Keratinocyte (primary cell): ENCODE measurements around the gene SLC17A2. TPM values are rescaled to one million over a fixed set of nuclear protein-coding genes. Genes with fewer than 3 reads are reported as not detected.

Experiments used
- DNase-seq: peaks from one replicate; pipeline ENCODE4 v3.0.0-alpha.2; 2011; ENCODE audit warnings: low read depth, missing footprints, low spot score
- FAIRE-seq: peaks from 2 replicates; lab custom pipeline; 2011; peaks lifted over from hg19 to GRCh38; lab: Jason Lieb, UNC
- H2AFZ ChIP-seq: 2 replicates; pipeline ENCODE4 v1.6.0; 2012; ENCODE audit warnings: low read length, control low read depth, inconsistent platforms; ENCODE audit not compliant: control insufficient read depth
- H3K27ac ChIP-seq: 2 replicates; pipeline ENCODE4 v1.5.1; 2011; ENCODE audit warnings: low read length; ENCODE audit not compliant: control insufficient read depth, insufficient read depth
- H3K27me3 ChIP-seq: 3 replicates; pipeline ENCODE4 v1.6.0; 2011; ENCODE audit warnings: low read length; ENCODE audit not compliant: control insufficient read depth, insufficient read depth; ENCODE audit errors: extremely low read depth
- H3K36me3 ChIP-seq, 2 experiments: 2 replicates in 1 of 2; 3 replicates in 1 of 2; pipeline ENCODE4 v1.5.1; 2011; ENCODE audit warnings: low read length in 2 of 2, mild to moderate bottlenecking in 1 of 2; ENCODE audit not compliant: control insufficient read depth in 2 of 2, insufficient read depth in 2 of 2; ENCODE audit errors: extremely low read depth in 1 of 2
- H3K4me1 ChIP-seq: 3 replicates; pipeline ENCODE4 v1.5.1; 2011; ENCODE audit warnings: low read length; ENCODE audit not compliant: control insufficient read depth, insufficient read depth; ENCODE audit errors: extremely low read depth
- H3K4me2 ChIP-seq: 3 replicates; pipeline ENCODE4 v1.6.0; 2011; ENCODE audit warnings: low read depth, low read length; ENCODE audit not compliant: control insufficient read depth, insufficient read depth; ENCODE audit errors: extremely low read depth
- H3K4me3 ChIP-seq, 3 experiments: fragments of 200-600 bp in 1 of 3; sonication (generic) in 1 of 3; 2 replicates in 2 of 3; 3 replicates in 1 of 3; pipeline ENCODE4 v1.5.1; 2011 to 2016; ENCODE audit warnings: low read length in 3 of 3, mild to moderate bottlenecking in 3 of 3, control low read depth in 2 of 3, inconsistent platforms in 1 of 3, low read depth in 1 of 3, mixed read lengths in 1 of 3, mixed run types in 1 of 3, moderate library complexity in 1 of 3; ENCODE audit not compliant: control insufficient read depth in 2 of 3, insufficient read depth in 2 of 3; ENCODE audit errors: extremely low read depth in 1 of 3
- H3K79me2 ChIP-seq: 2 replicates; pipeline ENCODE4 v1.6.0; 2012; ENCODE audit warnings: low read length; ENCODE audit not compliant: control insufficient read depth, insufficient read depth
- H3K9ac ChIP-seq: 3 replicates; pipeline ENCODE4 v1.6.0; 2011; ENCODE audit warnings: low read length; ENCODE audit not compliant: control insufficient read depth, insufficient read depth; ENCODE audit errors: extremely low read depth
- H3K9me1 ChIP-seq: 3 replicates; pipeline ENCODE4 v1.6.0; 2011; ENCODE audit warnings: low read length; ENCODE audit not compliant: control insufficient read depth, insufficient read depth; ENCODE audit errors: extremely low read depth
- H3K9me3 ChIP-seq: 2 replicates; pipeline ENCODE4 v1.5.1; 2012; ENCODE audit warnings: low read depth, low read length; ENCODE audit not compliant: control insufficient read depth
- H4K20me1 ChIP-seq: 3 replicates; pipeline ENCODE4 v1.6.0; 2011; ENCODE audit warnings: low read length; ENCODE audit not compliant: control insufficient read depth, insufficient read depth; ENCODE audit errors: extremely low read depth
- EZH2 ChIP-seq: IDR thresholded peaks from one replicate; pipeline ENCODE4 v1.6.1; 2012; ENCODE audit warnings: inconsistent platforms, mild to moderate bottlenecking, low read length, moderate library complexity
- dilution Hi-C: fragments of 300-500 bp; cut with MboI; formaldehyde crosslinking; loops from one replicate; pipeline ENCODE4 v1.7.0; 2020; ENCODE audit warnings: low sequenced_read_pairs; ENCODE audit not compliant: extremely low pct_ligation_motif_present
- polyA plus RNA-seq, 5 experiments: library from polyadenylated mRNA; depleted of rRNA in 3 of 5; stranded (reverse) in 3 of 5; stranded (forward) in 1 of 5; unstranded in 1 of 5; fragments of >200 nt; gene quantifications; 1 replicate in 1 of 5; 2 replicates in 3 of 5; 3 replicates in 1 of 5; pipeline versions ENCODE4 v1.2.1 to v1.2.3, GENCODE V29; 2011 to 2012; ENCODE audit warnings: missing spikeins in 2 of 5, low read depth in 1 of 5, low replicate concordance in 1 of 5
- TF ChIP-seq, protein P1 (sequence below), 3 experiments: IDR thresholded peaks in 1 of 3; conservative IDR thresholded peaks in 1 of 3; optimal IDR thresholded peaks in 1 of 3; 2 replicates in 2 of 3; 3 replicates in 1 of 3; pipeline versions ENCODE3 to v1.5.1; 2011; ENCODE audit warnings: low read length in 3 of 3, mild to moderate bottlenecking in 3 of 3, moderate library complexity in 2 of 3, control low read depth in 1 of 3, inconsistent platforms in 1 of 3; ENCODE audit not compliant: insufficient read depth in 2 of 3; ENCODE audit errors: extremely low read depth in 1 of 3

SLC17A2 gene
- polyA plus RNA-seq, 1 donor (not counting 4 experiments of a cell fraction or from before 2014, with no cell fraction given): not detected

DNA sequence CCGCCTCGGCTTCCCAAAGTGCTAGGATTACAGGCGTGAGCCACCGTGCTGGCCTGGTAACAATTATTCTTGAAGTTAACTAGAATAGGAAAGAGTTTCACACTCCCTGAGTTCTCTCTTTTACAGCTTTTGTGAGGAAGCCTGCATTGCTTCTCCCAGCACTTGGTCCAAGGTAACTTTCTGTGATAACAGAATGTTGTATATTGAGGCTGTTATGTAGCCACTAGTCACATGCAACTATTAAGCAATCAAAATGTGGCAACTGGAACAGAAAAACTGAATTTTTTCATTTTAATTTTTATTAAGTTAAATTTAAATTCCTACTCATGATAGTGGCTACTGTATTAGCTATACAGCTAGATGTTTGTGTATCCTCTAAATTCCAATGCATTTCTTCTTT, 34.6 kb upstream of the SLC17A2 start:
- no peak for FAIRE-seq
- TF ChIP-seq, protein P1, sequence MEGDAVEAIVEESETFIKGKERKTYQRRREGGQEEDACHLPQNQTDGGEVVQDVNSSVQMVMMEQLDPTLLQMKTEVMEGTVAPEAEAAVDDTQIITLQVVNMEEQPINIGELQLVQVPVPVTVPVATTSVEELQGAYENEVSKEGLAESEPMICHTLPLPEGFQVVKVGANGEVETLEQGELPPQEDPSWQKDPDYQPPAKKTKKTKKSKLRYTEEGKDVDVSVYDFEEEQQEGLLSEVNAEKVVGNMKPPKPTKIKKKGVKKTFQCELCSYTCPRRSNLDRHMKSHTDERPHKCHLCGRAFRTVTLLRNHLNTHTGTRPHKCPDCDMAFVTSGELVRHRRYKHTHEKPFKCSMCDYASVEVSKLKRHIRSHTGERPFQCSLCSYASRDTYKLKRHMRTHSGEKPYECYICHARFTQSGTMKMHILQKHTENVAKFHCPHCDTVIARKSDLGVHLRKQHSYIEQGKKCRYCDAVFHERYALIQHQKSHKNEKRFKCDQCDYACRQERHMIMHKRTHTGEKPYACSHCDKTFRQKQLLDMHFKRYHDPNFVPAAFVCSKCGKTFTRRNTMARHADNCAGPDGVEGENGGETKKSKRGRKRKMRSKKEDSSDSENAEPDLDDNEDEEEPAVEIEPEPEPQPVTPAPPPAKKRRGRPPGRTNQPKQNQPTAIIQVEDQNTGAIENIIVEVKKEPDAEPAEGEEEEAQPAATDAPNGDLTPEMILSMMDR (optimal IDR thresholded peaks at IDR 0.05 in 1 of 3, IDR thresholded peaks at IDR 0.05 in 1 of 3, conservative IDR thresholded peaks at IDR 0.05 in 1 of 3; ENCODE audit: extremely low read depth in 1 of 3, insufficient read depth in 2 of 3, low read length in 3 of 3): no peak
- TF ChIP-seq EZH2: no peak

GRCh38 chr6:25963426-25964123, 33.1 kb upstream of the SLC17A2 start:
- dilution Hi-C loops: no loop called here
- peak overlapping the region; percentile 70 to 82 (median 79) for H3K4me3 ChIP-seq
- H3K27ac ChIP-seq: peak overlapping the region; percentile 17
- H4K20me1 ChIP-seq: no peaks in the 10 kb centered on the region
- no peak overlapping the region for H2AFZ ChIP-seq
- peaks cover 4% of the 10 kb centered on the region for H3K9me3 ChIP-seq
- peaks cover 20% of the 10 kb centered on the region for H3K79me2 ChIP-seq
- peaks cover 29% of the 10 kb centered on the region for H3K4me1 ChIP-seq
- peak overlapping the region; percentile 86 for H3K9ac ChIP-seq
- FAIRE-seq (no peak), DNase-seq (no peak)
- H3K36me3 ChIP-seq: peaks cover 10 to 17% of the 10 kb centered on the region in 2 experiments
- TF ChIP-seq, protein P1 (optimal IDR thresholded peaks at IDR 0.05 in 1 of 3, IDR thresholded peaks at IDR 0.05 in 1 of 3, conservative IDR thresholded peaks at IDR 0.05 in 1 of 3; ENCODE audit: extremely low read depth in 1 of 3, insufficient read depth in 2 of 3, low read length in 3 of 3): no peak
- TF ChIP-seq EZH2: no peak
- no peaks in the 10 kb centered on the region for H3K9me1 ChIP-seq
- H3K27me3 ChIP-seq: no peaks in the 10 kb centered on the region
- peak overlapping the region; percentile 78 for H3K4me2 ChIP-seq

More for the DNA sequence above, 34.6 kb upstream of the SLC17A2 start:
- H3K79me2 ChIP-seq: peaks cover 20% of the 10 kb centered on the region
- no peak overlapping the region for H3K4me3 ChIP-seq
- H3K36me3 ChIP-seq: peaks cover 13 to 27% of the 10 kb centered on the region in 2 experiments
- H3K9ac ChIP-seq: no peak overlapping the region
- no peak overlapping the region for H2AFZ ChIP-seq
- no peaks in the 10 kb centered on the region for H4K20me1 ChIP-seq
- H3K4me2 ChIP-seq: no peak overlapping the region
- no peak overlapping the region for H3K27ac ChIP-seq
- DNase-seq: no peak
- H3K4me1 ChIP-seq: peaks cover 19% of the 10 kb centered on the region
- no peaks in the 10 kb centered on the region for H3K9me1 ChIP-seq
- H3K9me3 ChIP-seq: no peaks in the 10 kb centered on the region
- dilution Hi-C loops: no loop called here
- no peaks in the 10 kb centered on the region for H3K27me3 ChIP-seq
